ENCODE measurements around the gene DLEU7.

DLEU7 gene

GRCh38 chr13:50779443-50780200 lies 63.9 kb downstream of the DLEU7 start:
- in situ Hi-C loops (cut with HindIII; ENCODE audit: low sequenced_read_pairs), result no loop called here
- H3K4me3 ChIP-seq (ENCODE audit: low read depth, low read length), result no peak overlapping the region
- no peak for DNase-seq (ENCODE audit: low read depth, low spot score)
- no peak for TF ChIP-seq CTCF (IDR thresholded peaks at IDR 0.05; ENCODE audit: low read depth, low read length)

Measured in astrocyte of the spinal cord (primary cell).